GM19395 (cell line): ENCODE measurements around the gene ICAM2.
"Not testable (repeated sequence)": the region's sequence is repeated elsewhere in the genome, so short reads cannot be mapped to it uniquely, and the experiment has no call there.

ENCODE experiments used
- ATAC-seq: cut with Tn5 transposase; IDR thresholded peaks from one replicate; pipeline ENCODE4 v1.9.1; 2021; ENCODE audit warnings: mild to moderate bottlenecking, moderate library complexity; ENCODE audit not compliant: unreplicated experiment

ICAM2 gene

GRCh38 chr17:64015447-64015846 is 5.0 kb downstream of the ICAM2 start:
- ATAC-seq = no peak

DNA sequence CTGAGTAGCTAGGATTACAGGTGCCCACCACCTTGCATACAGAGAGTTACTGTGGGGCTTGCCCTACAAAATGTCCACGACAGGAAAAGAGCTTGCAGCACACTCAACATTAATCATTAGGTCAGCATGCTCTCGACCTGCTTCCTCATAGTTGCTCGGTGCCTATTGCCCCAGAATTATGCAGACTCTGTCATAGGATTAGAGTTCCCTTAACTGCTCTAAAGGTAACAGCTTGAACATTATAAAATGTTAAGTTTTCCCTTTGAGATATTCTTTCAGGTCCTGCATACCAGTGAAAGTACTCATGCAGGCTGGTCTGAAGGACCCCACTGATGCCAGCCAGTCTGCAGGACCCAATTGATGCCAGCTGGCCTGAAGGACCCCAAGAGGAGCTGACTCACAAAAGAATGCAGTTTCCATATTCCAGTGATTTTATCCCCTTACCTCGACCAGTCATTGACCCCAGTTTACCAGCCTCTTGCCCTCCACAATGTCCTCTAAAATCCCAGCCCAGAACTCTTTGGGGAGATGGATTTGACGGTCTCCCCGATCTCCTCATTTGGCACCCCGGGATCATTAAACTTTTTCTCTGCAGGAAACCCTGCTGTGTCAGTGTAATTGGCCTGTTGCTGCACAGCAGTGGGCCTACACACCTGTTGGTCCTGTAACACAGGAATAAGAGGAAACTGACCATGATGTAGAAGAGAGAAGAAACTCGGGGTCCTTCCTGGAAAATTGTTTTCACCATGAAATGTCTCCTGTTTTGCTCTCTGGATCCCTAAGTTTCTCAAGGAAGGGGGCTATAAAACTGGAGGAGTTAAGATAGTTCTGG is 10.6 kb downstream of the ICAM2 start:
- ATAC-seq = no peak

- no peak for ATAC-seq
Measured at GRCh38 chr17:64008830-64009229, 11.6 kb downstream of the ICAM2 start.

- ATAC-seq = no peak
Measured at GRCh38 chr17:64008346-64008745, 12.1 kb downstream of the ICAM2 start.

DNA sequence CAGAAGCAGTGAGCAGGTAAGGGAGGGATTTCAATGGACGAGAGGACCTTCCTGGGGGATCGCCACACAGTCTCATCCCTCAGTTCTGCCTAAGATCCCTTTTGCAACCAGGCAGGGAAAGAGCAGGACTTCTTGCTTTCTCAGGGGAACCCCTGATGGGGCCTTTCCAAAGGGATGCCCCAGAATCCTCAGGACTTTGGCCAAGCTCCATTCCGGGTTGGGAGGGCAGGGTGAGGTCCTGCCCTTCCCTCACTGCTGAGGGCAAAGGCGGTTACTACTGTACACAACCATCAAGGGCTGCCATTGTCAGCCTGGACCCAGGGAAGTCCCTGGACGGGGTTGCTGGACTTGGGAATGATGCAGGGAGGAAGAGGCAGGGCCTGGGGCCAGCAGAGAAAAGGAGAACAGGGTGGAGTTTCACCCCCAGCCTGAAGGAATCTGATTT is 12.6 kb downstream of the ICAM2 start:
- no peak for ATAC-seq

GRCh38 chr17:64007089-64007837 is 13.2 kb downstream of the ICAM2 start:
- not testable (repeated sequence) for ATAC-seq

GRCh38 chr17:64006361-64007088 is 13.9 kb downstream of the ICAM2 start:
- no peak for ATAC-seq

DNA sequence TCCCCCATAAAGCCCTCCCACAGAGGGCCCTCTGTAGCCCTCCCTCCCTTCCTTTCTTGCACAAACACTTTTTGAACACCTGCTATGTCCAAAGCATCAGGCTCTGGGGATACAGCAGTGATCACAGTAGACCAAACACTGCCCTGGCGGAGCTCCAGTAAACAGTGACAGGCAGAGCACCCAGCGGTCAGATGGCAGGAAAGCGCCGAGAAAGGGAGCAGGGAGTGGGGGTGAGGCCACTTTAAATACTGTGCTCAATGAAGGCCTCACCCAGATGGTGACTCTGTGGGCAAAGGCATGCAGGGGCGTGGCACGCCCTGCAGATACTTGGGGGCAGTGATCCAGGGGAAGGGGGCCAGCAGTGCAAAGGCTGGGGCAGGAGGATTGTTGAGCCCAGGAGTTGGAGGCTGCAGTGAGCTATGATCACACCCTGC is 14.7 kb downstream of the ICAM2 start:
- ATAC-seq = no peak

- ATAC-seq = no peak
Measured at GRCh38 chr17:64004903-64005733, 15.3 kb downstream of the ICAM2 start.

DNA sequence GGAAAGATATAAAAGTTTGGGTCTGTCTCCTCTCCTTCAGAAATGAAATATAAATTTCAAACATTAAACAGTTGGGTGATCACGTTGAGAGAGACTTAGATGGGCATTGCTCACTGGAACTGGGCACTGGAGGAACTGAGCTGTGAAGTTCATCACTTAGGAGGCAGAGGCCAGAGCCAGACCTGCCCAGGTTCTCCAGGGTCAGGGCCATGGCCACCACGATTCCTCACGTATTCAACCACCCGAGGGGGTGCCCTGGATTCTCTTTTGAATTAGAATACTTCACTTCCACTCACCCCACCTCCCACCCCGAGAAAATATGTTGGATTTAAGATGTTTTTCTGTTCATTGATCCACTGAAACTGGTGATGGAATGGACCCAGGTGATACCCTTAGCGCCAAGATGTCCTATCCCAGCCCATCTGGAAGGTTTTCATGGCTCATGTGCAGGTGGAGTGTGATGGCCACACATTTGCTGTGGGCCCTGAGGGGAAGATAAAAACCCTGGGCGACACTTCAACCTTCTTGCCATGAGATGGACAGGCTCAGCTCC is 16.1 kb downstream of the ICAM2 start:
- no peak for ATAC-seq

DNA sequence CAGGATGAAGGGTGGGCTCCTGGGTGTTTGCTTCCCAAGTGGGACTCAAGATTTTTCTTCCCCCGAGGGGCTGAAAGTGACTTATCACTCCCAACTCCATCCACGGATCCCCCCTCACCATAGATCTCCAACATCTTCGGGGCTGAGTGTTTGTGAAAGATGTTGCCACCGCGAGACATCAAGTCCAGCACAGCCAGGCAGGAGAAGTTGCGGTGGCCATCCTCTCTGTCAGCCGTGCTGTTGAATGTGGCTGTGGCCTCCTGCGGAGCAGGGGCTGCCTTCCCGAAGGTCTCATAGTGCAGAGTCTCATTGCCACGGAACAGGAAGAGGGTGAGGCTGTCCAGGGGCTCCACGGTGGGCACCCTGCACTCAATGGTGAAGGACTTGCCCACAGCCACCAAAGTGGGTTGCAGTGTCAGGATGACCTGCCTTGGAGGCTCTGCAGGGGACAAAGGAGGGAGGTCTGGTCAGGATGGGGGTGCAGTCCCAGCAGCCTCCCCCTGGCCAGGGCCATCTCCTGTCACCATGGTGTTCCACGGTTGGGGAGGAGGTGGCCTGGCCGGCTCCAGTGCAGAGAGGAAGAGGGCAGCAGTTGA is 16.8 kb downstream of the ICAM2 start:
- ATAC-seq = no peak

GRCh38 chr17:64002658-64003525 is 17.5 kb downstream of the ICAM2 start:
- no peak for ATAC-seq

DNA sequence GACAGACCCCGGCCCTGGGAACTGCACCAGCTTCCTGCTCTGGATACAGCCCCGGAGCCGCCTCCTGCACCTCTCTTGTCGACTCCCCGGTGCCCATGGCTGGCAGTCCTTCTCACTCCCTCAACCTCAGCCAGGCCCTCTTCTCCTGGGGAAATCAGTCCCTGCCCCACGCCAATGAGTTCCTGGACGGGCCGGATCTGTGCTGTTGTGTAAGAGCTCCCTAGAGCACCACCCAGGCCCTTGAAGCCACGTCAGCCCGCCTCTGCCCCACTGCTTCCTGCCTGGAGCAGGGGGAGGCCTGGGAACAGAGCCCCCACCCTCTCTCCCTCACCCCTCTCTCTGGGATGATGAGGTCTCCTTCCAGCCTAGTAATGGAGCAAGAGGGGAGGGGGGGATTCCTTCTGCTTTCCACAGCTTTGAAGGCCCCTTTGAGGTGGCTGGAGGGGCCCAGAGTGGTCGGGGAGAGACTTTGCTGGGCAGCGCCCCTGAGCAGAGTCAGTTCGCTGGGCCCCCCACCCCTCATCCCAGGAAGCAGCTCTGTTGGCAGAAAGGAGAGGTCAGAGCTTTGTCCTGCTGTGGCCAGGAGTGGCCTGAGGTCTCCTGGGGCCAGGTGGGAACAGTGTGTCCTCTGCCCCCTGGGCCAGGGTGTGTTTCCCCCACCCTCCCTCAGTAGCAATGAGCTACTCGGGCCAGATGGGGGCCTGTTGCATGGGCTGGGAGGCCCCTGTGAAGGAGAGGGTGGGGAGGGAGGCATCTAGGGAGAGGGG is 18.5 kb downstream of the ICAM2 start:
- ATAC-seq = no peak

GRCh38 chr17:64001091-64001579 is 19.3 kb downstream of the ICAM2 start:
- ATAC-seq = no peak

DNA sequence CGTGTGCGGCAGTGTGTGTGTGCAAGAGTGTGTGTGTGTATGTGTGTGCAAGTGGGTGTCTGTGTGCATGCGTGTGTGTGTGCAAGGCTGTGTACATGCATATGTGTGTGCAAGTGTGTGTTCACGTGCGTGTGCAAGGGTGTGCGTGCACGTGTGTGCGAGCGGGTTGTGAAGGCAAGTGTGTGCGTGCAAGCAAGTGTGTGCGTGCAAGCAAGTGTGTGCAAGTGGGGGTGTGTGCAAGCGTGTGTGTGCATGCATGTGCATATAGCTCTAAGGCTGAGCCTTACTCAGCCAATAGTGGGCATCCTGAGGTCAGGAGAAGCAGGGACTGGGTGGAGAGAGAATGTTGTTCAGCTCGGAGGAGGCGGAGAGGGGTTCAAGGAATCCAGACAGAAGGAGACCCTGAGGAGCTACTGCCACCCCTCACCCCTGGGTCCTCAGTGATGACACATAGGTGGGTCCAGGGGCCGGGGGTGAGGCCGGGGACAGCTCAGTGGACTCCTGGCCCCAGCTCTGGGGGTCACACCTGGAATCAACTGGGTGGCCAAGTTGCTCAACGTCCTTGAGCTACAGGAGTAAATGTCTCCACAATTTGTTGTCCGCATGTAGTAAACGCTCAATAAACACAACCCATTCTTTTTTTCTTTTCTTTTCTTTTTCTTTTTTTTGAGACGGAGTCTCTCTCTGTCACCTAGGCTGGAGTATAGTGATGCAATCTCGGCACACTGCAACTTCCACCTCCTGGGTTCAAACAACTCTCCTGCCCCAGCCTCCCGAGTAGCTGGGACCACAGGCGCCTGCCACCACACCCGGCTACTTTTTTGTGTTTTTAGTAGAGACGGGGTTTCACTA is 20.5 kb downstream of the ICAM2 start:
- no peak for ATAC-seq

DNA sequence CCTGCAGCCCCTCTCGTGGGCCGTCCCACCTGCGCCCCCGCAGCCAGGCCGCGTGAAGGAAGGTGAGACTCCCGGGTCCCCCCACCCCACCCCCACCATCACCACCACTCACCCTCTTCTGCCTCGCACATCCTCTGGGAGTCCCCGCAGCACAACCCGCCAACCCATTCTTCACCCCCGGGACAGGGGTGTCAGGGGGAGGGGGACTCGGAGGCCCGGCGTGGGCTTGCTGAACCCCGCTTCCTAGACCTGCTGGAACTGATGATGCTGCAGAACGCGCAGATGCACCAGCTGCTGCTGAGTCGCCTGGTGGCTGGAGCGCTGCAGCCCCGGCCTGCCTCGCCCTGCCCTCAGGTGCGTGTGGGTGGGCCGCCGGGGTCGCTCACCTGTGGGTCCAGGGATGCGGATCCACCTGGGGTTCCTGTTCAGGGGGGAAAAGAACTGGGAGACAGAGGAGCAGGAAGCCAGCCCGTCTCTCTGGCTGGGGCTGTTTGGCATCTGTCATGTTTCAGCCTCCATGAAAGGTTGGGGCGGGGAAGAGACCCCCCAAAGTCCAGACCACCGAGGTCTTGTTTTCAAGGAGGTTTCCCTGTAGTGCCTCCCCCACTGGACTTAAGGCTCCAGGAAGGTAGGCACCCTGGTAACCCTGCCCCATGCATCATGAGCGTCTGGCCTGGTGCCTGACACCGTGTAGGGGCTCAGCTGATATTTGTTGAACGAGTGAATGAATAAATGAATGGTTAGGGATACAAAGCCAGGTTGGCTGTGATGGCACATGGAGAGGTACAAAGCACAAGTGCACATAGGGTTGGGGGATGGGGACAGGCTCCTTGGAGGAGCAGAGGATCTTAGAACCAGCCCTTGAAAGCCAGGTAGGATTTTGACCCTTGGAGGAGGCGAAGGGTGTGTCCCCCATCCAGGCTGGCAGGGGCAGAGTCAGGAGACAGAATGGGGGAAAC is 21.4 kb downstream of the ICAM2 start:
- no peak for ATAC-seq
